GM23338 (cell line): ENCODE data around the gene USP10. TPM values are rescaled to one million over a fixed set of nuclear protein-coding genes. Genes with fewer than 3 reads are reported as not detected.

Experiments used
- ATAC-seq: fragments of 200-7000 bp; cut with Tn5 transposase; 3 replicates; pipeline ENCODE4 v1.9.1; 2020
- DNase-seq: peaks from one replicate; pipeline ENCODE4 v3.0.0-alpha.2; 2015; ENCODE audit warnings: low spot score
- H2AFZ ChIP-seq: fragments of 200-600 bp; sonication (generic); 2 replicates; pipeline ENCODE4 v1.8.0; 2016; ENCODE audit warnings: antibody characterized with exemption, mild to moderate bottlenecking, moderate library complexity
- H3F3A ChIP-seq: fragments of 200-600 bp; sonication (generic); replicated peaks from 2 replicates; pipeline ENCODE4 v1.8.0; 2017; ENCODE audit warnings: antibody characterized with exemption, mixed run types, low read depth
- H3K27ac ChIP-seq: fragments of 200-600 bp; sonication (generic); 2 replicates; pipeline ENCODE4 v1.6.1; 2016; ENCODE audit warnings: low read depth
- H3K27me3 ChIP-seq: fragments of 200-600 bp; sonication (generic); 2 replicates; pipeline ENCODE4 v1.8.0; 2016; ENCODE audit warnings: mild to moderate bottlenecking, mixed run types, moderate library complexity; ENCODE audit not compliant: insufficient read depth
- H3K36me3 ChIP-seq: fragments of 200-600 bp; sonication (generic); 2 replicates; pipeline ENCODE4 v1.8.0; 2016; ENCODE audit warnings: mild to moderate bottlenecking; ENCODE audit not compliant: insufficient read depth
- H3K4me1 ChIP-seq: fragments of 200-600 bp; sonication (generic); 2 replicates; pipeline ENCODE4 v1.8.0; 2016; ENCODE audit warnings: mild to moderate bottlenecking, moderate library complexity; ENCODE audit not compliant: insufficient read depth
- H3K4me2 ChIP-seq: fragments of 200-600 bp; sonication (generic); 2 replicates; pipeline ENCODE4 v1.7.1; 2017; ENCODE audit warnings: mixed run types
- H3K4me3 ChIP-seq: fragments of 200-600 bp; sonication (generic); 2 replicates; pipeline ENCODE4 v1.6.1; 2016; ENCODE audit warnings: mixed run types
- H3K79me2 ChIP-seq: fragments of 200-600 bp; sonication (generic); replicated peaks from 2 replicates; pipeline ENCODE4 v1.8.0; 2017; ENCODE audit warnings: mild to moderate bottlenecking; ENCODE audit not compliant: insufficient read depth
- H3K9me2 ChIP-seq: fragments of 200-600 bp; sonication (generic); 2 replicates; pipeline ENCODE4 v1.8.0; 2017; ENCODE audit not compliant: insufficient read depth
- H4K20me1 ChIP-seq: fragments of 200-600 bp; sonication (generic); replicated peaks from 2 replicates; pipeline ENCODE4 v1.8.0; 2017; ENCODE audit warnings: mild to moderate bottlenecking; ENCODE audit not compliant: insufficient read depth
- H3K27ac Mint-ChIP-seq: 2 replicates; pipeline ENCODE4 v1.8.0; 2020; ENCODE audit warnings: inconsistent platforms, mild to moderate bottlenecking, moderate library complexity, mixed read lengths
- H3K27me3 Mint-ChIP-seq: 3 replicates; pipeline ENCODE4 v1.8.0; 2022; ENCODE audit warnings: low read depth, mild to moderate bottlenecking, moderate library complexity, mixed read lengths, inconsistent platforms; ENCODE audit not compliant: insufficient read depth, poor library complexity
- H3K36me3 Mint-ChIP-seq: 3 replicates; pipeline ENCODE4 v1.8.0; 2021; ENCODE audit warnings: low read depth, mild to moderate bottlenecking, inconsistent platforms, moderate library complexity, mixed read lengths
- H3K4me1 Mint-ChIP-seq: 3 replicates; pipeline ENCODE4 v1.8.0; 2020; ENCODE audit warnings: mild to moderate bottlenecking, inconsistent platforms, mixed read lengths
- H3K4me3 Mint-ChIP-seq: 3 replicates; pipeline ENCODE4 v1.8.0; 2021; ENCODE audit warnings: moderate library complexity, mild to moderate bottlenecking, inconsistent platforms, mixed read lengths
- H3K9me3 Mint-ChIP-seq: 3 replicates; pipeline ENCODE4 v1.8.0; 2020; ENCODE audit warnings: moderate library complexity, mild to moderate bottlenecking, inconsistent platforms, mixed read lengths
- CREB1 ChIP-seq: fragments of 250-450 bp; sonication (Bioruptor Pico); IDR thresholded peaks from 2 replicates; pipeline ENCODE4 v1.5.0; 2020; ENCODE audit warnings: low read depth, mild to moderate bottlenecking, moderate library complexity
- EZH2 ChIP-seq: fragments of 200-600 bp; sonication (generic); IDR thresholded peaks from one replicate; pipeline ENCODE4 v1.8.0; 2017; ENCODE audit warnings: antibody characterized with exemption, mild to moderate bottlenecking, low read depth; ENCODE audit not compliant: unreplicated experiment
- EZH2phosphoT487 ChIP-seq: fragments of 200-600 bp; sonication (generic); IDR thresholded peaks from one replicate; pipeline ENCODE4 v1.8.1; 2018; ENCODE audit warnings: antibody characterized with exemption; ENCODE audit not compliant: unreplicated experiment
- JUNB ChIP-seq: IDR thresholded peaks from one replicate; pipeline ENCODE4 v1.6.1; 2016; ENCODE audit warnings: antibody characterized with exemption; ENCODE audit not compliant: unreplicated experiment
- NANOG ChIP-seq: IDR thresholded peaks from 2 replicates; pipeline ENCODE4 v1.6.1; 2016; ENCODE audit warnings: antibody characterized with exemption, borderline replicate concordance
- POLR2AphosphoS5 ChIP-seq: IDR thresholded peaks from 2 replicates; pipeline ENCODE4 v1.6.1; 2016; ENCODE audit warnings: antibody characterized with exemption, low read depth
- STAT1 ChIP-seq: IDR thresholded peaks from one replicate; pipeline ENCODE4 v1.6.1; 2016; ENCODE audit warnings: antibody characterized with exemption; ENCODE audit not compliant: unreplicated experiment
- ZNF114 ChIP-seq: fragments of 250-450 bp; sonication (Bioruptor Pico); IDR thresholded peaks from 2 replicates; pipeline ENCODE4 v1.5.0; 2020; ENCODE audit warnings: mild to moderate bottlenecking, moderate library complexity
- ZNF331 ChIP-seq: fragments of 250-450 bp; sonication (Bioruptor Pico); IDR thresholded peaks from 2 replicates; pipeline ENCODE4 v1.5.0; 2020; ENCODE audit warnings: low read depth, mild to moderate bottlenecking, moderate library complexity
- polyA plus RNA-seq: library from polyadenylated mRNA; unstranded; fragments of >200 nt; fragmentation: Nextera tagmentation; extraction: Ambion mirVana; gene quantifications from 2 replicates; pipeline ENCODE4 v1.2.1, GENCODE V29; 2016
- total RNA-seq: library from RNA; depleted of rRNA; stranded (reverse); fragments of >200 nt; shearing (Covaris generic); gene quantifications from 2 replicates; pipeline ENCODE4 v1.2.3, GENCODE V29; 2014
- TF ChIP-seq, protein P1 (sequence below): IDR thresholded peaks from 2 replicates; pipeline ENCODE4 v1.6.1; 2016; ENCODE audit warnings: antibody characterized with exemption
- TF ChIP-seq, protein P2 (sequence below): IDR thresholded peaks from one replicate; pipeline ENCODE4 v1.6.1; 2018; ENCODE audit warnings: antibody characterized with exemption; ENCODE audit not compliant: unreplicated experiment
- TF ChIP-seq, protein P3 (sequence below), 2 experiments: fragments of 200-600 bp in 1 of 2; sonication (generic) in 1 of 2; conservative IDR thresholded peaks; 2 replicates each; pipeline versions ENCODE4 v1.5.1 to v1.6.1; 2016 to 2017; ENCODE audit warnings: antibody characterized with exemption in 2 of 2, low read depth in 2 of 2, mild to moderate bottlenecking in 2 of 2, moderate library complexity in 1 of 2
- TF ChIP-seq, protein P4 (sequence below): fragments of 250-450 bp; sonication (Bioruptor Pico); IDR thresholded peaks from 2 replicates; pipeline ENCODE4 v1.5.0; 2020; ENCODE audit warnings: mild to moderate bottlenecking, moderate library complexity

Gene USP10
- total and polyA plus RNA-seq, 2 experiments from 2014 or later: 158 to 194 TPM

DNA sequence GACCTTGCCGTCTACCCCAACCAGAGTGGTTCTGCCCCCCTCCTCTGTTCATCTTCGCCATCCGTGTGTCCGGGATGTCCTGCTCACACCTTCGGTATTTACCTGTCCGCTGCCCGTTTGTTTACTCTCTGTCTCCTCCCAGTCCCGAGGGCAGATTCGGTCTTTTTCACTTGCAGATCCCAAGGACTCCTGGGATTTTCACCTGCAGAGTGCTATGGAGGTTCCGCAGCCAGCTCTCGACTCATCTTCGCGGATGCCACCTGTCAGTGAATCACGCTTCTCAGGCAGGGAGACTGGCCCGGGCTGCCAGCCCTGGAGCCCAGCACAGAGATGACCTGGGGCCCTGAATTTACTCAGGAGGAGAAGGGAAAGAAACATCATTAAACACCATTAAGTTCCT is 128.1 kb downstream of the USP10 start:
- Mint-ChIP-seq H3K4me1 (peaks cover 14% of the 10 kb centered on the region), H3K36me3 (no peaks in the 10 kb centered on the region), H3K27me3 (peaks cover 9% of the 10 kb centered on the region), H3K4me3 (no peak overlapping the region), H3K27ac (no peak overlapping the region), H3K9me3 (no peaks in the 10 kb centered on the region)
- H3K79me2 ChIP-seq: no peaks in the 10 kb centered on the region
- no peak overlapping the region for H3K4me3 ChIP-seq
- H3K27me3 ChIP-seq: no peaks in the 10 kb centered on the region
- H3K27ac ChIP-seq: no peak overlapping the region
- no peak overlapping the region for H3K4me2 ChIP-seq
- no peak overlapping the region for H2AFZ ChIP-seq
- TF ChIP-seq, protein P1, sequence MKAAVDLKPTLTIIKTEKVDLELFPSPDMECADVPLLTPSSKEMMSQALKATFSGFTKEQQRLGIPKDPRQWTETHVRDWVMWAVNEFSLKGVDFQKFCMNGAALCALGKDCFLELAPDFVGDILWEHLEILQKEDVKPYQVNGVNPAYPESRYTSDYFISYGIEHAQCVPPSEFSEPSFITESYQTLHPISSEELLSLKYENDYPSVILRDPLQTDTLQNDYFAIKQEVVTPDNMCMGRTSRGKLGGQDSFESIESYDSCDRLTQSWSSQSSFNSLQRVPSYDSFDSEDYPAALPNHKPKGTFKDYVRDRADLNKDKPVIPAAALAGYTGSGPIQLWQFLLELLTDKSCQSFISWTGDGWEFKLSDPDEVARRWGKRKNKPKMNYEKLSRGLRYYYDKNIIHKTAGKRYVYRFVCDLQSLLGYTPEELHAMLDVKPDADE: no peak
- TF ChIP-seq EZH2phosphoT487 (no peak), STAT1 (no peak), ZNF114 (CRISPR knock-in tag) (no peak), ZNF331 (CRISPR knock-in tag) (no peak), CREB1 (no peak), JUNB (no peak), NANOG (no peak), EZH2 (no peak), POLR2AphosphoS5 (no peak)
- TF ChIP-seq, protein P2, sequence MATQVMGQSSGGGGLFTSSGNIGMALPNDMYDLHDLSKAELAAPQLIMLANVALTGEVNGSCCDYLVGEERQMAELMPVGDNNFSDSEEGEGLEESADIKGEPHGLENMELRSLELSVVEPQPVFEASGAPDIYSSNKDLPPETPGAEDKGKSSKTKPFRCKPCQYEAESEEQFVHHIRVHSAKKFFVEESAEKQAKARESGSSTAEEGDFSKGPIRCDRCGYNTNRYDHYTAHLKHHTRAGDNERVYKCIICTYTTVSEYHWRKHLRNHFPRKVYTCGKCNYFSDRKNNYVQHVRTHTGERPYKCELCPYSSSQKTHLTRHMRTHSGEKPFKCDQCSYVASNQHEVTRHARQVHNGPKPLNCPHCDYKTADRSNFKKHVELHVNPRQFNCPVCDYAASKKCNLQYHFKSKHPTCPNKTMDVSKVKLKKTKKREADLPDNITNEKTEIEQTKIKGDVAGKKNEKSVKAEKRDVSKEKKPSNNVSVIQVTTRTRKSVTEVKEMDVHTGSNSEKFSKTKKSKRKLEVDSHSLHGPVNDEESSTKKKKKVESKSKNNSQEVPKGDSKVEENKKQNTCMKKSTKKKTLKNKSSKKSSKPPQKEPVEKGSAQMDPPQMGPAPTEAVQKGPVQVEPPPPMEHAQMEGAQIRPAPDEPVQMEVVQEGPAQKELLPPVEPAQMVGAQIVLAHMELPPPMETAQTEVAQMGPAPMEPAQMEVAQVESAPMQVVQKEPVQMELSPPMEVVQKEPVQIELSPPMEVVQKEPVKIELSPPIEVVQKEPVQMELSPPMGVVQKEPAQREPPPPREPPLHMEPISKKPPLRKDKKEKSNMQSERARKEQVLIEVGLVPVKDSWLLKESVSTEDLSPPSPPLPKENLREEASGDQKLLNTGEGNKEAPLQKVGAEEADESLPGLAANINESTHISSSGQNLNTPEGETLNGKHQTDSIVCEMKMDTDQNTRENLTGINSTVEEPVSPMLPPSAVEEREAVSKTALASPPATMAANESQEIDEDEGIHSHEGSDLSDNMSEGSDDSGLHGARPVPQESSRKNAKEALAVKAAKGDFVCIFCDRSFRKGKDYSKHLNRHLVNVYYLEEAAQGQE: no peak
- TF ChIP-seq, protein P3, sequence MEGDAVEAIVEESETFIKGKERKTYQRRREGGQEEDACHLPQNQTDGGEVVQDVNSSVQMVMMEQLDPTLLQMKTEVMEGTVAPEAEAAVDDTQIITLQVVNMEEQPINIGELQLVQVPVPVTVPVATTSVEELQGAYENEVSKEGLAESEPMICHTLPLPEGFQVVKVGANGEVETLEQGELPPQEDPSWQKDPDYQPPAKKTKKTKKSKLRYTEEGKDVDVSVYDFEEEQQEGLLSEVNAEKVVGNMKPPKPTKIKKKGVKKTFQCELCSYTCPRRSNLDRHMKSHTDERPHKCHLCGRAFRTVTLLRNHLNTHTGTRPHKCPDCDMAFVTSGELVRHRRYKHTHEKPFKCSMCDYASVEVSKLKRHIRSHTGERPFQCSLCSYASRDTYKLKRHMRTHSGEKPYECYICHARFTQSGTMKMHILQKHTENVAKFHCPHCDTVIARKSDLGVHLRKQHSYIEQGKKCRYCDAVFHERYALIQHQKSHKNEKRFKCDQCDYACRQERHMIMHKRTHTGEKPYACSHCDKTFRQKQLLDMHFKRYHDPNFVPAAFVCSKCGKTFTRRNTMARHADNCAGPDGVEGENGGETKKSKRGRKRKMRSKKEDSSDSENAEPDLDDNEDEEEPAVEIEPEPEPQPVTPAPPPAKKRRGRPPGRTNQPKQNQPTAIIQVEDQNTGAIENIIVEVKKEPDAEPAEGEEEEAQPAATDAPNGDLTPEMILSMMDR (conservative IDR thresholded peaks at IDR 0.05; ENCODE audit: low read depth in 2 of 2): no peak
- TF ChIP-seq, protein P4, sequence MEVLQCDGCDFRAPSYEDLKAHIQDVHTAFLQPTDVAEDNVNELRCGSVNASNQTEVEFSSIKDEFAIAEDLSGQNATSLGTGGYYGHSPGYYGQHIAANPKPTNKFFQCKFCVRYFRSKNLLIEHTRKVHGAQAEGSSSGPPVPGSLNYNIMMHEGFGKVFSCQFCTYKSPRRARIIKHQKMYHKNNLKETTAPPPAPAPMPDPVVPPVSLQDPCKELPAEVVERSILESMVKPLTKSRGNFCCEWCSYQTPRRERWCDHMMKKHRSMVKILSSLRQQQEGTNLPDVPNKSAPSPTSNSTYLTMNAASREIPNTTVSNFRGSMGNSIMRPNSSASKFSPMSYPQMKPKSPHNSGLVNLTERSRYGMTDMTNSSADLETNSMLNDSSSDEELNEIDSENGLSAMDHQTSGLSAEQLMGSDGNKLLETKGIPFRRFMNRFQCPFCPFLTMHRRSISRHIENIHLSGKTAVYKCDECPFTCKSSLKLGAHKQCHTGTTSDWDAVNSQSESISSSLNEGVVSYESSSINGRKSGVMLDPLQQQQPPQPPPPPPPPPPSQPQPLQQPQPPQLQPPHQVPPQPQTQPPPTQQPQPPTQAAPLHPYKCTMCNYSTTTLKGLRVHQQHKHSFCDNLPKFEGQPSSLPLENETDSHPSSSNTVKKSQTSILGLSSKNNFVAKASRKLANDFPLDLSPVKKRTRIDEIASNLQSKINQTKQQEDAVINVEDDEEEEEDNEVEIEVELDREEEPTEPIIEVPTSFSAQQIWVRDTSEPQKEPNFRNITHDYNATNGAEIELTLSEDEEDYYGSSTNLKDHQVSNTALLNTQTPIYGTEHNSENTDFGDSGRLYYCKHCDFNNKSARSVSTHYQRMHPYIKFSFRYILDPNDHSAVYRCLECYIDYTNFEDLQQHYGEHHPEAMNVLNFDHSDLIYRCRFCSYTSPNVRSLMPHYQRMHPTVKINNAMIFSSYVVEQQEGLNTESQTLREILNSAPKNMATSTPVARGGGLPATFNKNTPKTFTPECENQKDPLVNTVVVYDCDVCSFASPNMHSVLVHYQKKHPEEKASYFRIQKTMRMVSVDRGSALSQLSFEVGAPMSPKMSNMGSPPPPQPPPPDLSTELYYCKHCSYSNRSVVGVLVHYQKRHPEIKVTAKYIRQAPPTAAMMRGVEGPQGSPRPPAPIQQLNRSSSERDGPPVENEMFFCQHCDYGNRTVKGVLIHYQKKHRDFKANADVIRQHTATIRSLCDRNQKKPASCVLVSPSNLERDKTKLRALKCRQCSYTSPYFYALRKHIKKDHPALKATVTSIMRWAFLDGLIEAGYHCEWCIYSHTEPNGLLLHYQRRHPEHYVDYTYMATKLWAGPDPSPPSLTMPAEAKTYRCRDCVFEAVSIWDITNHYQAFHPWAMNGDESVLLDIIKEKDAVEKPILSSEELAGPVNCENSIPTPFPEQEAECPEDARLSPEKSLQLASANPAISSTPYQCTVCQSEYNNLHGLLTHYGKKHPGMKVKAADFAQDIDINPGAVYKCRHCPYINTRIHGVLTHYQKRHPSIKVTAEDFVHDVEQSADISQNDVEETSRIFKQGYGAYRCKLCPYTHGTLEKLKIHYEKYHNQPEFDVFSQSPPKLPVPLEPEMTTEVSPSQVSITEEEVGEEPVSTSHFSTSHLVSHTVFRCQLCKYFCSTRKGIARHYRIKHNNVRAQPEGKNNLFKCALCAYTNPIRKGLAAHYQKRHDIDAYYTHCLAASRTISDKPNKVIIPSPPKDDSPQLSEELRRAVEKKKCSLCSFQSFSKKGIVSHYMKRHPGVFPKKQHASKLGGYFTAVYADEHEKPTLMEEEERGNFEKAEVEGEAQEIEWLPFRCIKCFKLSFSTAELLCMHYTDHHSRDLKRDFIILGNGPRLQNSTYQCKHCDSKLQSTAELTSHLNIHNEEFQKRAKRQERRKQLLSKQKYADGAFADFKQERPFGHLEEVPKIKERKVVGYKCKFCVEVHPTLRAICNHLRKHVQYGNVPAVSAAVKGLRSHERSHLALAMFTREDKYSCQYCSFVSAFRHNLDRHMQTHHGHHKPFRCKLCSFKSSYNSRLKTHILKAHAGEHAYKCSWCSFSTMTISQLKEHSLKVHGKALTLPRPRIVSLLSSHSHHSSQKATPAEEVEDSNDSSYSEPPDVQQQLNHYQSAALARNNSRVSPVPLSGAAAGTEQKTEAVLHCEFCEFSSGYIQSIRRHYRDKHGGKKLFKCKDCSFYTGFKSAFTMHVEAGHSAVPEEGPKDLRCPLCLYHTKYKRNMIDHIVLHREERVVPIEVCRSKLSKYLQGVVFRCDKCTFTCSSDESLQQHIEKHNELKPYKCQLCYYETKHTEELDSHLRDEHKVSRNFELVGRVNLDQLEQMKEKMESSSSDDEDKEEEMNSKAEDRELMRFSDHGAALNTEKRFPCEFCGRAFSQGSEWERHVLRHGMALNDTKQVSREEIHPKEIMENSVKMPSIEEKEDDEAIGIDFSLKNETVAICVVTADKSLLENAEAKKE (CRISPR knock-in tag): no peak
- no peaks in the 10 kb centered on the region for H3K36me3 ChIP-seq
- ATAC-seq (no peak; the same call in 2 of the 3 replicates), DNase-seq (no peak)
- H3K9me2 ChIP-seq: no peaks in the 10 kb centered on the region
- H3F3A ChIP-seq: no peaks in the 10 kb centered on the region
- no peaks in the 10 kb centered on the region for H3K4me1 ChIP-seq
- H4K20me1 ChIP-seq: no peaks in the 10 kb centered on the region
